ENCODE measurements around the gene PLXDC2. TPM values are rescaled to one million over a fixed set of nuclear protein-coding genes. Genes with fewer than 3 reads are reported as not detected.

The PLXDC2 gene
- total and polyA plus RNA-seq, 2 experiments from 2014 or later, result 13.5 to 19.4 TPM

GRCh38 chr10:19947656-19948055, 131.4 kb downstream of the PLXDC2 start:
- Mint-ChIP-seq H3K27ac (no peak overlapping the region), H3K27me3 (ENCODE audit: insufficient read depth, low read depth, poor library complexity) (no peaks in the 10 kb centered on the region), H3K36me3 (ENCODE audit: low read depth) (peaks cover 37% of the 10 kb centered on the region), H3K9me3 (peaks cover 19% of the 10 kb centered on the region), H3K4me3 (no peak overlapping the region), H3K4me1 (peaks cover 4% of the 10 kb centered on the region; the same call in 2 of the 3 replicates)
- no peak overlapping the region for H2AFZ ChIP-seq
- H3F3A ChIP-seq (replicated peaks; ENCODE audit: low read depth), result no peaks in the 10 kb centered on the region
- no peak overlapping the region for H3K4me2 ChIP-seq
- peaks cover 32% of the 10 kb centered on the region for H3K79me2 ChIP-seq (replicated peaks; ENCODE audit: insufficient read depth)
- no peaks in the 10 kb centered on the region for H3K9me2 ChIP-seq (ENCODE audit: insufficient read depth)
- H3K27me3 ChIP-seq (ENCODE audit: insufficient read depth), result no peaks in the 10 kb centered on the region
- H4K20me1 ChIP-seq (replicated peaks; ENCODE audit: insufficient read depth), result no peaks in the 10 kb centered on the region
- no peaks in the 10 kb centered on the region for H3K36me3 ChIP-seq (ENCODE audit: insufficient read depth)
- H3K27ac ChIP-seq (ENCODE audit: low read depth), result no peak overlapping the region
- no peak overlapping the region for H3K4me3 ChIP-seq
- no peaks in the 10 kb centered on the region for H3K4me1 ChIP-seq (ENCODE audit: insufficient read depth)
- TF ChIP-seq ZNF331 (CRISPR knock-in tag; IDR thresholded peaks at IDR 0.05; ENCODE audit: low read depth) (no peak), POLR2AphosphoS5 (IDR thresholded peaks at IDR 0.05; ENCODE audit: low read depth) (no peak), ZNF114 (CRISPR knock-in tag; IDR thresholded peaks at IDR 0.05) (no peak), ETS1 (IDR thresholded peaks at IDR 0.05) (no peak), JUNB (IDR thresholded peaks at IDR 0.05; ENCODE audit: unreplicated experiment) (no peak), EZH2phosphoT487 (IDR thresholded peaks at IDR 0.05; ENCODE audit: unreplicated experiment) (no peak), CREB1 (CRISPR knock-in tag; IDR thresholded peaks at IDR 0.05; ENCODE audit: low read depth) (no peak), STAT1 (IDR thresholded peaks at IDR 0.05; ENCODE audit: unreplicated experiment) (no peak), NANOG (IDR thresholded peaks at IDR 0.05; ENCODE audit: borderline replicate concordance) (no peak), CTCF (conservative IDR thresholded peaks at IDR 0.05; ENCODE audit: low read depth in 2 of 2) (no peak), EZH2 (IDR thresholded peaks at IDR 0.05; ENCODE audit: low read depth, unreplicated experiment) (no peak)
- TF ChIP-seq, protein P1, sequence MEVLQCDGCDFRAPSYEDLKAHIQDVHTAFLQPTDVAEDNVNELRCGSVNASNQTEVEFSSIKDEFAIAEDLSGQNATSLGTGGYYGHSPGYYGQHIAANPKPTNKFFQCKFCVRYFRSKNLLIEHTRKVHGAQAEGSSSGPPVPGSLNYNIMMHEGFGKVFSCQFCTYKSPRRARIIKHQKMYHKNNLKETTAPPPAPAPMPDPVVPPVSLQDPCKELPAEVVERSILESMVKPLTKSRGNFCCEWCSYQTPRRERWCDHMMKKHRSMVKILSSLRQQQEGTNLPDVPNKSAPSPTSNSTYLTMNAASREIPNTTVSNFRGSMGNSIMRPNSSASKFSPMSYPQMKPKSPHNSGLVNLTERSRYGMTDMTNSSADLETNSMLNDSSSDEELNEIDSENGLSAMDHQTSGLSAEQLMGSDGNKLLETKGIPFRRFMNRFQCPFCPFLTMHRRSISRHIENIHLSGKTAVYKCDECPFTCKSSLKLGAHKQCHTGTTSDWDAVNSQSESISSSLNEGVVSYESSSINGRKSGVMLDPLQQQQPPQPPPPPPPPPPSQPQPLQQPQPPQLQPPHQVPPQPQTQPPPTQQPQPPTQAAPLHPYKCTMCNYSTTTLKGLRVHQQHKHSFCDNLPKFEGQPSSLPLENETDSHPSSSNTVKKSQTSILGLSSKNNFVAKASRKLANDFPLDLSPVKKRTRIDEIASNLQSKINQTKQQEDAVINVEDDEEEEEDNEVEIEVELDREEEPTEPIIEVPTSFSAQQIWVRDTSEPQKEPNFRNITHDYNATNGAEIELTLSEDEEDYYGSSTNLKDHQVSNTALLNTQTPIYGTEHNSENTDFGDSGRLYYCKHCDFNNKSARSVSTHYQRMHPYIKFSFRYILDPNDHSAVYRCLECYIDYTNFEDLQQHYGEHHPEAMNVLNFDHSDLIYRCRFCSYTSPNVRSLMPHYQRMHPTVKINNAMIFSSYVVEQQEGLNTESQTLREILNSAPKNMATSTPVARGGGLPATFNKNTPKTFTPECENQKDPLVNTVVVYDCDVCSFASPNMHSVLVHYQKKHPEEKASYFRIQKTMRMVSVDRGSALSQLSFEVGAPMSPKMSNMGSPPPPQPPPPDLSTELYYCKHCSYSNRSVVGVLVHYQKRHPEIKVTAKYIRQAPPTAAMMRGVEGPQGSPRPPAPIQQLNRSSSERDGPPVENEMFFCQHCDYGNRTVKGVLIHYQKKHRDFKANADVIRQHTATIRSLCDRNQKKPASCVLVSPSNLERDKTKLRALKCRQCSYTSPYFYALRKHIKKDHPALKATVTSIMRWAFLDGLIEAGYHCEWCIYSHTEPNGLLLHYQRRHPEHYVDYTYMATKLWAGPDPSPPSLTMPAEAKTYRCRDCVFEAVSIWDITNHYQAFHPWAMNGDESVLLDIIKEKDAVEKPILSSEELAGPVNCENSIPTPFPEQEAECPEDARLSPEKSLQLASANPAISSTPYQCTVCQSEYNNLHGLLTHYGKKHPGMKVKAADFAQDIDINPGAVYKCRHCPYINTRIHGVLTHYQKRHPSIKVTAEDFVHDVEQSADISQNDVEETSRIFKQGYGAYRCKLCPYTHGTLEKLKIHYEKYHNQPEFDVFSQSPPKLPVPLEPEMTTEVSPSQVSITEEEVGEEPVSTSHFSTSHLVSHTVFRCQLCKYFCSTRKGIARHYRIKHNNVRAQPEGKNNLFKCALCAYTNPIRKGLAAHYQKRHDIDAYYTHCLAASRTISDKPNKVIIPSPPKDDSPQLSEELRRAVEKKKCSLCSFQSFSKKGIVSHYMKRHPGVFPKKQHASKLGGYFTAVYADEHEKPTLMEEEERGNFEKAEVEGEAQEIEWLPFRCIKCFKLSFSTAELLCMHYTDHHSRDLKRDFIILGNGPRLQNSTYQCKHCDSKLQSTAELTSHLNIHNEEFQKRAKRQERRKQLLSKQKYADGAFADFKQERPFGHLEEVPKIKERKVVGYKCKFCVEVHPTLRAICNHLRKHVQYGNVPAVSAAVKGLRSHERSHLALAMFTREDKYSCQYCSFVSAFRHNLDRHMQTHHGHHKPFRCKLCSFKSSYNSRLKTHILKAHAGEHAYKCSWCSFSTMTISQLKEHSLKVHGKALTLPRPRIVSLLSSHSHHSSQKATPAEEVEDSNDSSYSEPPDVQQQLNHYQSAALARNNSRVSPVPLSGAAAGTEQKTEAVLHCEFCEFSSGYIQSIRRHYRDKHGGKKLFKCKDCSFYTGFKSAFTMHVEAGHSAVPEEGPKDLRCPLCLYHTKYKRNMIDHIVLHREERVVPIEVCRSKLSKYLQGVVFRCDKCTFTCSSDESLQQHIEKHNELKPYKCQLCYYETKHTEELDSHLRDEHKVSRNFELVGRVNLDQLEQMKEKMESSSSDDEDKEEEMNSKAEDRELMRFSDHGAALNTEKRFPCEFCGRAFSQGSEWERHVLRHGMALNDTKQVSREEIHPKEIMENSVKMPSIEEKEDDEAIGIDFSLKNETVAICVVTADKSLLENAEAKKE (CRISPR knock-in tag; IDR thresholded peaks at IDR 0.05), result no peak
- TF ChIP-seq, protein P2, sequence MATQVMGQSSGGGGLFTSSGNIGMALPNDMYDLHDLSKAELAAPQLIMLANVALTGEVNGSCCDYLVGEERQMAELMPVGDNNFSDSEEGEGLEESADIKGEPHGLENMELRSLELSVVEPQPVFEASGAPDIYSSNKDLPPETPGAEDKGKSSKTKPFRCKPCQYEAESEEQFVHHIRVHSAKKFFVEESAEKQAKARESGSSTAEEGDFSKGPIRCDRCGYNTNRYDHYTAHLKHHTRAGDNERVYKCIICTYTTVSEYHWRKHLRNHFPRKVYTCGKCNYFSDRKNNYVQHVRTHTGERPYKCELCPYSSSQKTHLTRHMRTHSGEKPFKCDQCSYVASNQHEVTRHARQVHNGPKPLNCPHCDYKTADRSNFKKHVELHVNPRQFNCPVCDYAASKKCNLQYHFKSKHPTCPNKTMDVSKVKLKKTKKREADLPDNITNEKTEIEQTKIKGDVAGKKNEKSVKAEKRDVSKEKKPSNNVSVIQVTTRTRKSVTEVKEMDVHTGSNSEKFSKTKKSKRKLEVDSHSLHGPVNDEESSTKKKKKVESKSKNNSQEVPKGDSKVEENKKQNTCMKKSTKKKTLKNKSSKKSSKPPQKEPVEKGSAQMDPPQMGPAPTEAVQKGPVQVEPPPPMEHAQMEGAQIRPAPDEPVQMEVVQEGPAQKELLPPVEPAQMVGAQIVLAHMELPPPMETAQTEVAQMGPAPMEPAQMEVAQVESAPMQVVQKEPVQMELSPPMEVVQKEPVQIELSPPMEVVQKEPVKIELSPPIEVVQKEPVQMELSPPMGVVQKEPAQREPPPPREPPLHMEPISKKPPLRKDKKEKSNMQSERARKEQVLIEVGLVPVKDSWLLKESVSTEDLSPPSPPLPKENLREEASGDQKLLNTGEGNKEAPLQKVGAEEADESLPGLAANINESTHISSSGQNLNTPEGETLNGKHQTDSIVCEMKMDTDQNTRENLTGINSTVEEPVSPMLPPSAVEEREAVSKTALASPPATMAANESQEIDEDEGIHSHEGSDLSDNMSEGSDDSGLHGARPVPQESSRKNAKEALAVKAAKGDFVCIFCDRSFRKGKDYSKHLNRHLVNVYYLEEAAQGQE (IDR thresholded peaks at IDR 0.05; ENCODE audit: unreplicated experiment), result no peak
- ATAC-seq, result no peak
- DNase-seq (ENCODE audit: low spot score), result no peak
